ENCODE results near the gene AKAP10.

The AKAP10 gene

DNA sequence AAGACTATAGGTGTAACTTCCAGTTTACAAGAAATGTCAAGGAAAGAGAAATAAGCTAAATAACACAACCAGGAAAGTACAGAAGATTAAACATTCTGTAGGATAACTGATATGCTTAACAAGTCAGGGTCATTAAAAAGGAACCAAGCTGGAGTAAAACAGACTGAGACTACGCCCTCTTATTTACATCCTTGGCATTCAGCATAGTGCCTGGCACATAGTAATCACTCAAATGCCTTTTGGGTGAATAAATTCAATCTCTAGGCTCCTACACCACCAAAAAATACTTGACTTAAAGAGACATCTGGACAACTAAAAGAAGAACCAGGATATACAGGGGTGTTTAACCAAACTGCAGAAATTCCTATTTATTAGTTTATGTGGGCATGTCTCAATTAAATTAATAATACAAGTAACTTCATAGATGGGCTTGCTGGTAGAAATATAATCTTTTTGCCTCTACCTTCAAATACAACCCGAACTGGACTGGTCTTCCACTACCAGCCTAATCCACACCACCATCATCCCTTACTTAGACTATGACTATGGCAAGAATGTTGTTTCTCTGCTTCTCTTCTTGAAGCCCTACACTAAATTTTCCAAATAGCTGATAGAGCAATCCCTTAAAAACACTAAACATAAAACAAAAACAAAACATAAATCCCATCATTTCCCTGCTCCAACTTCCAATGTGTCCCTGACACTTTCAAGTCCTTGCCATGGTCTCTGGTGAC is 62.2 kb downstream of the AKAP10 start:
- H3K27me3 ChIP-seq = no peaks in the 10 kb centered on the region
- no peak for DNase-seq
- H3K4me1 ChIP-seq = no peaks in the 10 kb centered on the region
- peaks cover 2% of the 10 kb centered on the region for H3K36me3 ChIP-seq
- H3K4me3 ChIP-seq (ENCODE audit: low read depth, low read length) = no peak overlapping the region
- no peaks in the 10 kb centered on the region for H3K9me3 ChIP-seq
- TF ChIP-seq, protein P1, sequence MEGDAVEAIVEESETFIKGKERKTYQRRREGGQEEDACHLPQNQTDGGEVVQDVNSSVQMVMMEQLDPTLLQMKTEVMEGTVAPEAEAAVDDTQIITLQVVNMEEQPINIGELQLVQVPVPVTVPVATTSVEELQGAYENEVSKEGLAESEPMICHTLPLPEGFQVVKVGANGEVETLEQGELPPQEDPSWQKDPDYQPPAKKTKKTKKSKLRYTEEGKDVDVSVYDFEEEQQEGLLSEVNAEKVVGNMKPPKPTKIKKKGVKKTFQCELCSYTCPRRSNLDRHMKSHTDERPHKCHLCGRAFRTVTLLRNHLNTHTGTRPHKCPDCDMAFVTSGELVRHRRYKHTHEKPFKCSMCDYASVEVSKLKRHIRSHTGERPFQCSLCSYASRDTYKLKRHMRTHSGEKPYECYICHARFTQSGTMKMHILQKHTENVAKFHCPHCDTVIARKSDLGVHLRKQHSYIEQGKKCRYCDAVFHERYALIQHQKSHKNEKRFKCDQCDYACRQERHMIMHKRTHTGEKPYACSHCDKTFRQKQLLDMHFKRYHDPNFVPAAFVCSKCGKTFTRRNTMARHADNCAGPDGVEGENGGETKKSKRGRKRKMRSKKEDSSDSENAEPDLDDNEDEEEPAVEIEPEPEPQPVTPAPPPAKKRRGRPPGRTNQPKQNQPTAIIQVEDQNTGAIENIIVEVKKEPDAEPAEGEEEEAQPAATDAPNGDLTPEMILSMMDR (IDR thresholded peaks at IDR 0.05; ENCODE audit: low read depth, low read length) = no peak

- Histone ChIP-seq H3K4me3 (ENCODE audit: low read depth, low read length) (no peak overlapping the region), H3K36me3 (peaks cover 2% of the 10 kb centered on the region), H3K27me3 (no peaks in the 10 kb centered on the region), H3K4me1 (no peaks in the 10 kb centered on the region), H3K9me3 (no peaks in the 10 kb centered on the region)
- TF ChIP-seq, protein P1 (IDR thresholded peaks at IDR 0.05; ENCODE audit: low read depth, low read length) = no peak
- no peak for DNase-seq
Observed at GRCh38 chr17:19911033-19911432, 66.6 kb downstream of the AKAP10 start.

GRCh38 chr17:19909139-19909538 is 68.5 kb downstream of the AKAP10 start:
- DNase-seq = no peak
- TF ChIP-seq, protein P1 (IDR thresholded peaks at IDR 0.05; ENCODE audit: low read depth, low read length) = no peak
- Histone ChIP-seq H3K4me3 (ENCODE audit: low read depth, low read length) (no peak overlapping the region), H3K36me3 (peaks cover 2% of the 10 kb centered on the region), H3K9me3 (no peaks in the 10 kb centered on the region), H3K4me1 (no peaks in the 10 kb centered on the region), H3K27me3 (no peaks in the 10 kb centered on the region)

- Histone ChIP-seq H3K27me3 (no peaks in the 10 kb centered on the region), H3K4me3 (ENCODE audit: low read depth, low read length) (no peak overlapping the region), H3K4me1 (no peaks in the 10 kb centered on the region), H3K36me3 (peaks cover 2% of the 10 kb centered on the region), H3K9me3 (no peaks in the 10 kb centered on the region)
- no peak for DNase-seq
- TF ChIP-seq, protein P1 (IDR thresholded peaks at IDR 0.05; ENCODE audit: low read depth, low read length) = no peak
Observed at GRCh38 chr17:19905502-19905901, 72.1 kb downstream of the AKAP10 start.

- H3K36me3 ChIP-seq = peaks cover 2% of the 10 kb centered on the region
- DNase-seq = no peak
- H3K4me3 ChIP-seq (ENCODE audit: low read depth, low read length) = no peak overlapping the region
- H3K27me3 ChIP-seq = no peaks in the 10 kb centered on the region
- no peaks in the 10 kb centered on the region for H3K9me3 ChIP-seq
- TF ChIP-seq, protein P1 (IDR thresholded peaks at IDR 0.05; ENCODE audit: low read depth, low read length) = no peak
- H3K4me1 ChIP-seq = no peaks in the 10 kb centered on the region
Observed at GRCh38 chr17:19904924-19905323, 72.7 kb downstream of the AKAP10 start.

DNA sequence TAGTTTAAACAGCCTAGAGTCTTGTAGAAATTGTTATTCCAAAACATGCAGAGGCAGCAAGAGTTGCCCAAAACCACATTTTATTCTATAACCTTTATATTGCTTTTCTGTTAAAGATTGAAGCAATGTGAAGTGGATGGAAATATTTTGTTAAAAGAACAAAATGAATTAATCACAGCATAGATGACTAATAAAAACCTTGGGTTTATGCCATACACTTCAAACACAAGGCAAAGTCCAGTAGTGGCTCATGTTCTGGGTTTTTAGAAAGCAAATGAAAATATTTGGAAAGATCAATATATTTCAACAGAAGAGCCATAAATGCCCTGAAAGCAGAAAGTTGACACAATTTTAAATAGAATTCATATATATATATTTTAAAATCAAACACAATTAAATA is 73.2 kb downstream of the AKAP10 start:
- Histone ChIP-seq H3K27me3 (no peaks in the 10 kb centered on the region), H3K9me3 (no peaks in the 10 kb centered on the region), H3K4me1 (no peaks in the 10 kb centered on the region), H3K4me3 (ENCODE audit: low read depth, low read length) (no peak overlapping the region), H3K36me3 (peaks cover 2% of the 10 kb centered on the region; the same call in 1 of the 2 replicates)
- TF ChIP-seq, protein P1 (IDR thresholded peaks at IDR 0.05; ENCODE audit: low read depth, low read length) = no peak
- no peak for DNase-seq
